ENCODE results near the gene JCAD.

Gene JCAD

DNA sequence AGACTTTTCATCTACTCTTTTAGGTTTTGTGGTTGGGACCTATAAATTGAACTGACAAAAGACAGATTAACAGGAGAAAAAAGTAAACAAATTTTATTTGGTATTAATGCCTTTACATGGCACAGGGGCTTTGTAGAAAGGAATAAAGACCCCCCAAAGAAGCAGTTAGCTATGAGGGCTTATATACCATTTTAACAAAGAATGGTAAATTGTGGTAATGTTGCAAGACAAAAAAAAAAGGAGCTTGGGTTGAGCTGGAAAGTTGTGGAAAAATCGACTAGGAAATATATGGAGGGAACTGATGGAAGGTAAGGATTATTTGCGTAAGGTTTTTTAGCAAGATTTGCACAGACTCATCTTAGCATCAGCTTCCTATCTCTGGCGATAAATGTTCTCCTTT lies 84.6 kb downstream of the JCAD start:
- DNase-seq, result no peak

DNA sequence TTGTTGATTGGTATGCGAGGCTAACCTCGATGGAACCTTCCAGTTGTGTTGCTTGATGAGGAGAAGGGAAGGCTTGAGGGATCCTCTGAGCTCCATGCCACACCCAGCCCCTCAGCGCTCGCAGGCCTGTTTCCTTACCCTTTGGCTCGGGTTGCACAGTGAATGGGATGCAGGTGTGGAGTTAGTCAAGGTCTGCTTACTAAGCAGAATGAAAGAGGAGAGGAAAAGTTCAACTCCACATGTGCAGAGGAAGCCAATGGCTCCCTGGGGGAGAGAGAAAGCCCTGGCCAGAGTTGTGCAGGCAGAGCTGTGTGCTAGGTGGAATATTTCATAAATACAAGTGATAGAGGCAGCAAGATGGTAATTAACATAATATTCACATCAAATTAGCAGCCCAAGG lies 85.5 kb downstream of the JCAD start:
- DNase-seq, result no peak

- DNase-seq, result no peak
Measured at GRCh38 chr10:29970576-29970975, 88.8 kb downstream of the JCAD start.

- DNase-seq, result no peak
Measured at GRCh38 chr10:29970012-29970396, 89.4 kb downstream of the JCAD start.

GRCh38 chr10:29969255-29970011 lies 90.0 kb downstream of the JCAD start:
- DNase-seq, result no peak

DNA sequence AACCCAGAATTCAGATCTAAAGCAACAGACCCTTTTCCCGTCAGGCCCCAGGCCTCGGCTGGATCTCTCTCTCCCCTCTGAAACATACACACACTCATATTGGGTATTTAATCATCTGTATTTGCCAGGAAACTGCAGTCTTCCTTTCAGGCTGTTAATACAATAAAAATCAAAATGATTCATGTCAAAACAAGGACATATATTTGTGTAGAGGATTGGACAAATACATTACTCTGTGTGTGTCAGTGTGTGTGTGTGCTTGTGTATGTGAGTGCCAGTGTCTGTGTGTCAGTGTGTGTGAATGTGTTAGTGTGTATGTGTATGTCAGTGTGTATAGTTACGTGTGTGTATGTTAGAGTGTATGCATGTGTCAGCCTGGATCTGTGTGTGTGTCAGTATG lies 90.8 kb downstream of the JCAD start:
- DNase-seq, result no peak

- DNase-seq, result no peak
Measured at GRCh38 chr10:29966269-29966668, 93.1 kb downstream of the JCAD start.
